ENCODE measurements around the gene SLC25A33.

DNA sequence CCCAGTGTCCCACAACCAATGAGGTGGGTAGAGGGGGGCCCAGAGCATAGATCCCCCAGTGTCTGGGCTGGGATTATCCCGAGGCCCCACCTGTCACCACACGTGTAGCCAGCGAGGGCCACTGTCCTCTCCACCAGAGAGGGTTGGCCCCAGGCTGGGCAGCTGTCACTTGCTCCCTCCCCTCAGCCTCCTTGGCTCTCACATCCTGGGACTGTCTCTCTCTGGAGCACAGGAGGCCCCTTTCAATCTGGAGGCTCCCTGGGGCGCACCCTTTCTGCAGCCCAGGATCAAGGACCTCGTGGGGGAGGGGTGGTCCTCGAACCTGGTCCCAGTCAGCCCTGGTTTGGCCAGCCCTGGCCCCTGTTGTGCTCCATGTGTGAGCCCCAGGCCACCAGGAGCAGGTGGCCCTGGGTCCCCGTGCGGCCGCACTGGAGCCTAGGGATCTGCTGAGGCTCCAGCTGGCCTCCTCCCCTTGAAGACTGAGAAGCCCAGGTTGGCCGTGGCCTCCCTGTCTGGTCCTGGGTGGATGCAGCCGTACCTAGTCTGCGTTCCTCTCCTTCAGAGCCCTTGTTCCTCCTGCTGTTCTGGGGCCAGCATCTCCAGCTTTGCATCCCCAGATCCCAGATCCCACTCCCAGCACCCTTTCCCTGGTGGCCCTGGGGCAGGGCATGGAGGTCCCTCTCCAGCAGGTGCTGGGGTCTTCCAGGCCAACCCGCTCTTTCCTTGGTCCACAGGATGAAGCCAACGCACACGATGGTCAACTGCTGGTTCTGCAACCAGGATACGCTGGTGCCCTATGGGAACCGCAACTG lies 56.1 kb downstream of the SLC25A33 start:
- TF ChIP-seq EP300 (IDR thresholded peaks at IDR 0.05) (no peak), POLR2AphosphoS5 (IDR thresholded peaks at IDR 0.05) (no peak), POLR2A (IDR thresholded peaks at IDR 0.05) (no peak), CTCF (IDR thresholded peaks at IDR 0.05) (no peak)
